HepG2 (cell line): ENCODE data around the gene LRPAP1. TPM values are rescaled to one million over a fixed set of nuclear protein-coding genes. Genes with fewer than 3 reads are reported as not detected.

ENCODE experiments used
- AGO1 ChIP-seq: fragments of 200-400 bp; formaldehyde crosslinking; IDR thresholded peaks from 2 replicates; pipeline ENCODE4 v1.6.1; 2017; ENCODE audit warnings: mild to moderate bottlenecking, low read depth, low read length, moderate library complexity; ENCODE audit not compliant: poor library complexity, severe bottlenecking
- CEBPB ChIP-seq: IDR thresholded peaks from 2 replicates; pipeline ENCODE4 v1.6.1; 2011; ENCODE audit warnings: low read depth, low read length, improper control_type of control experiment, borderline replicate concordance
- NCOR1 ChIP-seq: fragments of 200-600 bp; sonication (generic); IDR thresholded peaks from 2 replicates; pipeline ENCODE4 v1.7.0; 2017; ENCODE audit warnings: antibody characterized with exemption, low read length, borderline replicate concordance
- PHF21A ChIP-seq: sonication (generic); formaldehyde crosslinking; IDR thresholded peaks from 2 replicates; pipeline ENCODE4 v1.5.0; 2020; ENCODE audit warnings: mild to moderate bottlenecking, missing genetic modification reagents
- RCOR2 ChIP-seq: IDR thresholded peaks from 2 replicates; pipeline ENCODE4 v1.6.1; 2016; ENCODE audit warnings: missing biosample characterization, missing genetic modification reagents
- TGIF2 ChIP-seq: IDR thresholded peaks from 2 replicates; pipeline ENCODE4 v1.6.1; 2016; ENCODE audit warnings: control low read depth, missing compliant biosample characterization
- ZFX ChIP-seq: sonication (generic); formaldehyde crosslinking; IDR thresholded peaks from 2 replicates; pipeline ENCODE4 v1.4.0; 2020; ENCODE audit warnings: mild to moderate bottlenecking, low read depth, missing genetic modification reagents, moderate library complexity
- ZNF235 ChIP-seq: sonication (generic); formaldehyde crosslinking; IDR thresholded peaks from 2 replicates; pipeline ENCODE4 v1.8.1; 2023; ENCODE audit warnings: mild to moderate bottlenecking, missing genetic modification reagents, borderline replicate concordance
- ZNF274 ChIP-seq: sonication (generic); formaldehyde crosslinking; IDR thresholded peaks from 2 replicates; pipeline ENCODE4 v1.5.1; 2020; ENCODE audit warnings: mild to moderate bottlenecking, missing genetic modification reagents
- ZNF891 ChIP-seq: sonication (generic); formaldehyde crosslinking; IDR thresholded peaks from 2 replicates; pipeline ENCODE4 v1.5.0; 2020; ENCODE audit warnings: mild to moderate bottlenecking, missing genetic modification reagents
- ZSCAN21 ChIP-seq: sonication (generic); formaldehyde crosslinking; IDR thresholded peaks from 2 replicates; pipeline ENCODE4 v1.8.0; 2022; ENCODE audit warnings: mild to moderate bottlenecking, missing genetic modification reagents, moderate library complexity, borderline replicate concordance
- polyA plus RNA-seq, 8 experiments: library from polyadenylated mRNA; depleted of rRNA in 3 of 8; stranded (reverse) in 7 of 8; unstranded in 1 of 8; fragments of >200 nt; fragmentation: Illumina TruSeq in 4 of 8; extraction: Trizol in 4 of 8; gene quantifications; 2 replicates each; pipeline versions ENCODE4 v1.2.1 to v1.2.3, GENCODE V29; 2011 to 2016; ENCODE audit warnings: low read depth in 4 of 8, missing spikeins in 1 of 8, mixed read lengths in 1 of 8; ENCODE audit not compliant: insufficient read depth in 1 of 8
- total RNA-seq, 5 experiments: library from RNA; depleted of rRNA; stranded (reverse); fragments of >200 nt; fragmentation: Illumina TruSeq; extraction: Trizol; gene quantifications; 2 replicates each; pipeline ENCODE4 v1.2.3, GENCODE V29; 2016; ENCODE audit warnings: low read depth in 1 of 5
- TF ChIP-seq, protein P1 (sequence below): sonication (generic); formaldehyde crosslinking; IDR thresholded peaks from 2 replicates; pipeline ENCODE4 v1.4.0; 2020; ENCODE audit warnings: missing genetic modification reagents
- TF ChIP-seq, protein P2 (sequence below): sonication (generic); formaldehyde crosslinking; IDR thresholded peaks from 2 replicates; pipeline ENCODE4 v1.5.1; 2020; ENCODE audit warnings: missing genetic modification reagents, mild to moderate bottlenecking, borderline replicate concordance
- TF ChIP-seq, protein P3 (sequence below): sonication (generic); formaldehyde crosslinking; IDR thresholded peaks from 2 replicates; pipeline ENCODE4 v1.5.1; 2020; ENCODE audit warnings: missing genetic modification reagents, mild to moderate bottlenecking, borderline replicate concordance
- TF ChIP-seq, protein P4 (sequence below): IDR thresholded peaks from 2 replicates; pipeline ENCODE4 v1.6.1; 2018; ENCODE audit warnings: missing genetic modification reagents, mild to moderate bottlenecking, missing compliant biosample characterization
- TF ChIP-seq, protein P5 (sequence below): sonication (generic); formaldehyde crosslinking; IDR thresholded peaks from 2 replicates; pipeline ENCODE4 v1.8.1; 2022; ENCODE audit warnings: mild to moderate bottlenecking, missing genetic modification reagents
- TF ChIP-seq, protein P6 (sequence below): sonication (generic); IDR thresholded peaks from 2 replicates; pipeline ENCODE4 v1.6.1; 2016; ENCODE audit warnings: low read depth, borderline replicate concordance
- TF ChIP-seq, protein P7 (sequence below): sonication (generic); formaldehyde crosslinking; IDR thresholded peaks from 2 replicates; pipeline ENCODE4 v1.4.0; 2020; ENCODE audit warnings: missing genetic modification reagents

The LRPAP1 gene
- total and polyA plus RNA-seq, 2 of the 13 experiments (the other 11 are each of a cell fraction or from before 2014, with no cell fraction given), result 153 to 191 TPM

DNA sequence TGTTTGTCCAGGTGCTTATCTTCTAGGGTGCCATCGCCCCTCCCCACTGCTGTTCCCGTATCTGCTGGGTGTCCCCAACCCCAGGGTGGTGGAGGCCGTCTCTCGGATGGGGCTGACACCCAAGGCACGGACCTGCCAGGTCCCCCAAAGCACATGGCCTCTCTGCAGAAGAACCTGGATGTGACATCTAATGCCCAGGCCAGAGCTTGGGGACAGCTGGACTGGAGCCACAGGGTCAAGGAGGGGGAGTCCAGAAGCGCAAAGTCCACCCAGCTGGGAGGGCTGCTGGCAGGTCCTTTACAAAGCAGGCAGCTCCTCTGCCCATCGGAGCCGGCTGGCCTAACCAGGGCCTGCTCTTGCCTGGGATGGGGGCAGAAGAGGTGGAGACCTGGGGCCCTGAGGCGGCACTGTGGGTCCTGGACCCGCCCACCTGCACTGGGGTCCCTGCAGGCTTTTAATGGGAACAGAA, 69.9 kb downstream of the LRPAP1 start (continued):
- TF ChIP-seq, protein P1, sequence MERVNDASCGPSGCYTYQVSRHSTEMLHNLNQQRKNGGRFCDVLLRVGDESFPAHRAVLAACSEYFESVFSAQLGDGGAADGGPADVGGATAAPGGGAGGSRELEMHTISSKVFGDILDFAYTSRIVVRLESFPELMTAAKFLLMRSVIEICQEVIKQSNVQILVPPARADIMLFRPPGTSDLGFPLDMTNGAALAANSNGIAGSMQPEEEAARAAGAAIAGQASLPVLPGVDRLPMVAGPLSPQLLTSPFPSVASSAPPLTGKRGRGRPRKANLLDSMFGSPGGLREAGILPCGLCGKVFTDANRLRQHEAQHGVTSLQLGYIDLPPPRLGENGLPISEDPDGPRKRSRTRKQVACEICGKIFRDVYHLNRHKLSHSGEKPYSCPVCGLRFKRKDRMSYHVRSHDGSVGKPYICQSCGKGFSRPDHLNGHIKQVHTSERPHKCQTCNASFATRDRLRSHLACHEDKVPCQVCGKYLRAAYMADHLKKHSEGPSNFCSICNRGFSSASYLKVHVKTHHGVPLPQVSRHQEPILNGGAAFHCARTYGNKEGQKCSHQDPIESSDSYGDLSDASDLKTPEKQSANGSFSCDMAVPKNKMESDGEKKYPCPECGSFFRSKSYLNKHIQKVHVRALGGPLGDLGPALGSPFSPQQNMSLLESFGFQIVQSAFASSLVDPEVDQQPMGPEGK (CRISPR knock-in tag), result peak; percentile 60; the same call in 1 of the 2 replicates
- TF ChIP-seq ZNF235 (CRISPR knock-in tag), result no peak
- TF ChIP-seq ZSCAN21 (CRISPR knock-in tag), result no peak
- TF ChIP-seq, protein P2, sequence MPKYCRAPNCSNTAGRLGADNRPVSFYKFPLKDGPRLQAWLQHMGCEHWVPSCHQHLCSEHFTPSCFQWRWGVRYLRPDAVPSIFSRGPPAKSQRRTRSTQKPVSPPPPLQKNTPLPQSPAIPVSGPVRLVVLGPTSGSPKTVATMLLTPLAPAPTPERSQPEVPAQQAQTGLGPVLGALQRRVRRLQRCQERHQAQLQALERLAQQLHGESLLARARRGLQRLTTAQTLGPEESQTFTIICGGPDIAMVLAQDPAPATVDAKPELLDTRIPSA (CRISPR knock-in tag), result no peak
- TF ChIP-seq PHF21A (CRISPR knock-in tag), result no peak
- TF ChIP-seq, protein P3, sequence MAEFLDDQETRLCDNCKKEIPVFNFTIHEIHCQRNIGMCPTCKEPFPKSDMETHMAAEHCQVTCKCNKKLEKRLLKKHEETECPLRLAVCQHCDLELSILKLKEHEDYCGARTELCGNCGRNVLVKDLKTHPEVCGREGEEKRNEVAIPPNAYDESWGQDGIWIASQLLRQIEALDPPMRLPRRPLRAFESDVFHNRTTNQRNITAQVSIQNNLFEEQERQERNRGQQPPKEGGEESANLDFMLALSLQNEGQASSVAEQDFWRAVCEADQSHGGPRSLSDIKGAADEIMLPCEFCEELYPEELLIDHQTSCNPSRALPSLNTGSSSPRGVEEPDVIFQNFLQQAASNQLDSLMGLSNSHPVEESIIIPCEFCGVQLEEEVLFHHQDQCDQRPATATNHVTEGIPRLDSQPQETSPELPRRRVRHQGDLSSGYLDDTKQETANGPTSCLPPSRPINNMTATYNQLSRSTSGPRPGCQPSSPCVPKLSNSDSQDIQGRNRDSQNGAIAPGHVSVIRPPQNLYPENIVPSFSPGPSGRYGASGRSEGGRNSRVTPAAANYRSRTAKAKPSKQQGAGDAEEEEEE (CRISPR knock-in tag), result no peak
- peak; percentile 20; the same call in 1 of the 2 replicates for TF ChIP-seq ZFX
- TF ChIP-seq, protein P4, sequence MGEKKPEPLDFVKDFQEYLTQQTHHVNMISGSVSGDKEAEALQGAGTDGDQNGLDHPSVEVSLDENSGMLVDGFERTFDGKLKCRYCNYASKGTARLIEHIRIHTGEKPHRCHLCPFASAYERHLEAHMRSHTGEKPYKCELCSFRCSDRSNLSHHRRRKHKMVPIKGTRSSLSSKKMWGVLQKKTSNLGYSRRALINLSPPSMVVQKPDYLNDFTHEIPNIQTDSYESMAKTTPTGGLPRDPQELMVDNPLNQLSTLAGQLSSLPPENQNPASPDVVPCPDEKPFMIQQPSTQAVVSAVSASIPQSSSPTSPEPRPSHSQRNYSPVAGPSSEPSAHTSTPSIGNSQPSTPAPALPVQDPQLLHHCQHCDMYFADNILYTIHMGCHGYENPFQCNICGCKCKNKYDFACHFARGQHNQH (CRISPR knock-in tag), result 0 out of 2 replicates have a peak, but pooled peaks have one; percentile 16
- no peak for TF ChIP-seq RCOR2
- peak; percentile 41; the same call in 1 of the 2 replicates for TF ChIP-seq NCOR1
- TF ChIP-seq ZNF274, result no peak
- no peak for TF ChIP-seq AGO1
- TF ChIP-seq, protein P5, sequence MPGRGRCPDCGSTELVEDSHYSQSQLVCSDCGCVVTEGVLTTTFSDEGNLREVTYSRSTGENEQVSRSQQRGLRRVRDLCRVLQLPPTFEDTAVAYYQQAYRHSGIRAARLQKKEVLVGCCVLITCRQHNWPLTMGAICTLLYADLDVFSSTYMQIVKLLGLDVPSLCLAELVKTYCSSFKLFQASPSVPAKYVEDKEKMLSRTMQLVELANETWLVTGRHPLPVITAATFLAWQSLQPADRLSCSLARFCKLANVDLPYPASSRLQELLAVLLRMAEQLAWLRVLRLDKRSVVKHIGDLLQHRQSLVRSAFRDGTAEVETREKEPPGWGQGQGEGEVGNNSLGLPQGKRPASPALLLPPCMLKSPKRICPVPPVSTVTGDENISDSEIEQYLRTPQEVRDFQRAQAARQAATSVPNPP (CRISPR knock-in tag), result no peak
- TF ChIP-seq, protein P6, sequence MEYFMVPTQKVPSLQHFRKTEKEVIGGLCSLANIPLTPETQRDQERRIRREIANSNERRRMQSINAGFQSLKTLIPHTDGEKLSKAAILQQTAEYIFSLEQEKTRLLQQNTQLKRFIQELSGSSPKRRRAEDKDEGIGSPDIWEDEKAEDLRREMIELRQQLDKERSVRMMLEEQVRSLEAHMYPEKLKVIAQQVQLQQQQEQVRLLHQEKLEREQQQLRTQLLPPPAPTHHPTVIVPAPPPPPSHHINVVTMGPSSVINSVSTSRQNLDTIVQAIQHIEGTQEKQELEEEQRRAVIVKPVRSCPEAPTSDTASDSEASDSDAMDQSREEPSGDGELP, result peak; percentile 95
- TF ChIP-seq, protein P7, sequence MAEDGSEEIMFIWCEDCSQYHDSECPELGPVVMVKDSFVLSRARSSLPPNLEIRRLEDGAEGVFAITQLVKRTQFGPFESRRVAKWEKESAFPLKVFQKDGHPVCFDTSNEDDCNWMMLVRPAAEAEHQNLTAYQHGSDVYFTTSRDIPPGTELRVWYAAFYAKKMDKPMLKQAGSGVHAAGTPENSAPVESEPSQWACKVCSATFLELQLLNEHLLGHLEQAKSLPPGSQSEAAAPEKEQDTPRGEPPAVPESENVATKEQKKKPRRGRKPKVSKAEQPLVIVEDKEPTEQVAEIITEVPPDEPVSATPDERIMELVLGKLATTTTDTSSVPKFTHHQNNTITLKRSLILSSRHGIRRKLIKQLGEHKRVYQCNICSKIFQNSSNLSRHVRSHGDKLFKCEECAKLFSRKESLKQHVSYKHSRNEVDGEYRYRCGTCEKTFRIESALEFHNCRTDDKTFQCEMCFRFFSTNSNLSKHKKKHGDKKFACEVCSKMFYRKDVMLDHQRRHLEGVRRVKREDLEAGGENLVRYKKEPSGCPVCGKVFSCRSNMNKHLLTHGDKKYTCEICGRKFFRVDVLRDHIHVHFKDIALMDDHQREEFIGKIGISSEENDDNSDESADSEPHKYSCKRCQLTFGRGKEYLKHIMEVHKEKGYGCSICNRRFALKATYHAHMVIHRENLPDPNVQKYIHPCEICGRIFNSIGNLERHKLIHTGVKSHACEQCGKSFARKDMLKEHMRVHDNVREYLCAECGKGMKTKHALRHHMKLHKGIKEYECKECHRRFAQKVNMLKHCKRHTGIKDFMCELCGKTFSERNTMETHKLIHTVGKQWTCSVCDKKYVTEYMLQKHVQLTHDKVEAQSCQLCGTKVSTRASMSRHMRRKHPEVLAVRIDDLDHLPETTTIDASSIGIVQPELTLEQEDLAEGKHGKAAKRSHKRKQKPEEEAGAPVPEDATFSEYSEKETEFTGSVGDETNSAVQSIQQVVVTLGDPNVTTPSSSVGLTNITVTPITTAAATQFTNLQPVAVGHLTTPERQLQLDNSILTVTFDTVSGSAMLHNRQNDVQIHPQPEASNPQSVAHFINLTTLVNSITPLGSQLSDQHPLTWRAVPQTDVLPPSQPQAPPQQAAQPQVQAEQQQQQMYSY (CRISPR knock-in tag), result no peak
- TF ChIP-seq CEBPB, result no peak
- no peak for TF ChIP-seq TGIF2 (CRISPR knock-in tag)
- no peak for TF ChIP-seq ZNF891 (CRISPR knock-in tag)
